Thyroid gland (tissue), 4 donors: Measurements from ENCODE around the gene CST7. TPM values are rescaled to one million over a fixed set of nuclear protein-coding genes. Genes with fewer than 3 reads are reported as not detected.

Source experiments
- DNase-seq, 2 donors: peaks; one replicate each; pipeline ENCODE4 v3.0.0-alpha.2; 2019
- H3K27ac ChIP-seq, 3 donors: fragments of 200-600 bp; sonication (generic); 1 replicate in 2 of 3; 2 replicates in 1 of 3; pipeline ENCODE4 v1.5.1; 2016 to 2019; ENCODE audit warnings: mild to moderate bottlenecking in 1 of 3, moderate library complexity in 1 of 3
- H3K27me3 ChIP-seq: fragments of 200-600 bp; sonication (generic); one replicate; pipeline ENCODE4 v1.5.1; 2019
- H3K36me3 ChIP-seq, 2 donors: fragments of 200-600 bp; sonication (generic); one replicate each; pipeline ENCODE4 v1.5.1; 2016 to 2019
- H3K4me1 ChIP-seq, 2 donors: fragments of 200-600 bp; sonication (generic); one replicate each; pipeline ENCODE4 v1.5.1; 2017 to 2019
- H3K4me3 ChIP-seq, 3 donors: fragments of 200-600 bp; sonication (generic); replicated peaks in 1 of 3; 1 replicate in 2 of 3; 2 replicates in 1 of 3; pipeline ENCODE4 v1.5.1; 2016; ENCODE audit warnings: mild to moderate bottlenecking in 1 of 3
- H3K9me3 ChIP-seq: fragments of 200-600 bp; sonication (generic); one replicate; pipeline ENCODE4 v1.5.1; 2017
- POLR2A ChIP-seq, 2 donors: fragments of 450-650 bp; IDR thresholded peaks; one replicate each; pipeline ENCODE4 v1.6.1; 2017; ENCODE audit warnings: antibody characterized with exemption in 2 of 2, mild to moderate bottlenecking in 2 of 2, moderate library complexity in 1 of 2
- WGBS, 2 donors: methylation state at CpG; one replicate each; pipeline ENCODE4 v1.1.5; 2017; 5-methylcytosine and 5-hydroxymethylcytosine counted together
- intact Hi-C: fragments of 100-400 bp; cut with DNase I; formaldehyde crosslinking; loops from one replicate; pipeline ENCODE4 v1.15.1; 2023
- total RNA-seq, 4 donors: library from RNA; depleted of rRNA; stranded (reverse); fragments of >200 nt; gene quantifications; one replicate each; pipeline ENCODE4 v1.2.3, GENCODE V29; 2016
- TF ChIP-seq, protein P1 (sequence below), 6 experiments: fragments of 200-600 bp in 3 of 6; fragments of 450-650 bp in 3 of 6; sonication (generic) in 3 of 6; IDR thresholded peaks; one replicate each; pipeline ENCODE4 v1.5.1; 2016 to 2019; ENCODE audit warnings: antibody characterized with exemption in 6 of 6, mild to moderate bottlenecking in 2 of 6, inconsistent platforms in 1 of 6, moderate library complexity in 1 of 6

CST7 gene
- total RNA-seq, 4 donors from 2014 or later, result 1.3 to 3.6 (median 2.5) TPM

DNA sequence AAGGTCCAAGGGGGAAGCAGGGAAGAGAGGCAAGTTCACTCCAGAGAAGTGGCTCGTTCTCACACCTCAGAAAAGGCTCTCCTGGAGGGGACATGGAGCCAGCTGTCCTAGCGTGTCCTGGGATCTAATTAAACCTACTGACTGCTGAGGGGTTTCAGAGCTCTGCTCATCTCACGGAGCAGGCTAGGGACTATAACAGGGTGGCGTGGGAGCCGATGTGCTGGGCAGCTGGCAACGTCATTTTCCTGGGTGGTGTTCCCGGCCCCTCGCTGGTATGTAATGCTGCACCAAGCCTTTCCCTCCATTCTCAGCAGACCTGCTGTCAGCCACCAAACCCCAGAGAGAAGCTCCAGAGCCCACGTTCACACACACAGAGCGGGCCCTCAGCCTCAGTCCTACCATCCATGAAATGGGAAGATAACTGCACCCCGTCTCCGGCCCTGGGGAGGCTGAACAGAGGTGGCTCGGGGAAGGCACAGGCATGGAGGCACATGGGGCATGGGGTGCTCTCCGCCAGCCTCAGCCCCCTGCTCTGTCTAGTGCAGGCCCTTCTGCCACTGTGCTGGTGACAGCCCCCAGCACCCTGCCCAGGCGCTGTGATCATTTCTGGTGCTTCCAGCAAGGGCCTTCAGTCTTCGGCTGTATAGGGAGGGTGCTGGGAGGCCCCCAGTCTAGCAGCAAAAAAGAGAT is 1.9 kb downstream of the CST7 start:
- WGBS, 2 donors, result 72 to 79% methylated on average over 10 to 11 of the region's 16 CpGs
- H3K27me3 ChIP-seq, result no peaks in the 10 kb centered on the region
- TF ChIP-seq POLR2A (IDR thresholded peaks at IDR 0.05), result no peak
- TF ChIP-seq, protein P1, sequence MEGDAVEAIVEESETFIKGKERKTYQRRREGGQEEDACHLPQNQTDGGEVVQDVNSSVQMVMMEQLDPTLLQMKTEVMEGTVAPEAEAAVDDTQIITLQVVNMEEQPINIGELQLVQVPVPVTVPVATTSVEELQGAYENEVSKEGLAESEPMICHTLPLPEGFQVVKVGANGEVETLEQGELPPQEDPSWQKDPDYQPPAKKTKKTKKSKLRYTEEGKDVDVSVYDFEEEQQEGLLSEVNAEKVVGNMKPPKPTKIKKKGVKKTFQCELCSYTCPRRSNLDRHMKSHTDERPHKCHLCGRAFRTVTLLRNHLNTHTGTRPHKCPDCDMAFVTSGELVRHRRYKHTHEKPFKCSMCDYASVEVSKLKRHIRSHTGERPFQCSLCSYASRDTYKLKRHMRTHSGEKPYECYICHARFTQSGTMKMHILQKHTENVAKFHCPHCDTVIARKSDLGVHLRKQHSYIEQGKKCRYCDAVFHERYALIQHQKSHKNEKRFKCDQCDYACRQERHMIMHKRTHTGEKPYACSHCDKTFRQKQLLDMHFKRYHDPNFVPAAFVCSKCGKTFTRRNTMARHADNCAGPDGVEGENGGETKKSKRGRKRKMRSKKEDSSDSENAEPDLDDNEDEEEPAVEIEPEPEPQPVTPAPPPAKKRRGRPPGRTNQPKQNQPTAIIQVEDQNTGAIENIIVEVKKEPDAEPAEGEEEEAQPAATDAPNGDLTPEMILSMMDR (IDR thresholded peaks at IDR 0.05), result no peak
- no peak overlapping the region for H3K27ac ChIP-seq
- H3K9me3 ChIP-seq, result no peaks in the 10 kb centered on the region
- intact Hi-C loops, result no loop called here
- no peak for DNase-seq
- no peak overlapping the region for H3K4me3 ChIP-seq
- no peaks in the 10 kb centered on the region for H3K36me3 ChIP-seq
- H3K4me1 ChIP-seq, result no peaks in the 10 kb centered on the region

DNA sequence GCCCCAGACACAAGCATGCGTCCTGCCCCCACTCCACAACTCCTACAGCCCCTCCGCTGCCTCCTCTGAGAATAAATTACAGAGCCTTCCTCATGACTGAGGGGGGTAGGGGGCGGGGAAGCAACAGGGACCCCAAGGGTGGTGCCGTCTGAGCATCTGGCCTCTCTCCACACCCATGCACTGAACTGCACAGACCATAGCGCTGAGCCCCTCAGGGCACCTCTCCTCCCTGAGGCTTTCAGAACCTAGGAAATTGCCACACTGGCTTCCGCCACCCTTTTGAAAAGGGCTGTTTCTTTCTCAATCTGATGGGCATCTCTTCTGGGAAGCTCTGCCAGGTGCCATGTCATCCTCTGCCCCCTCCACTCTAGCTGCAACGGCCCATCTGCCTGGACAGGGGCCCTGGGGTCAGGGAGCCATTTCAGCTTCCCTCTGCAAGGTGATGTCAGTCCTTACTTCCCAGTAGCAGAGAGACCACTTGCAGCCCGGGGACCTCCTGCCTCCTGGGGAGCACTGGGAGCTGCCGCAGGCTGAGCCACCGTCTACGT is 2.5 kb downstream of the CST7 start:
- TF ChIP-seq, protein P1 (IDR thresholded peaks at IDR 0.05), result no peak
- no peak for TF ChIP-seq POLR2A (IDR thresholded peaks at IDR 0.05)
- 66 to 69% methylated on average over 7 to 11 of the region's 11 CpGs for WGBS, 2 donors
- H3K27me3 ChIP-seq, result no peaks in the 10 kb centered on the region
- no peak overlapping the region for H3K4me3 ChIP-seq
- intact Hi-C loops, result no loop called here
- no peaks in the 10 kb centered on the region for H3K9me3 ChIP-seq
- no peaks in the 10 kb centered on the region for H3K4me1 ChIP-seq
- no peak overlapping the region for H3K27ac ChIP-seq
- no peak for DNase-seq
- H3K36me3 ChIP-seq, result no peaks in the 10 kb centered on the region

DNA sequence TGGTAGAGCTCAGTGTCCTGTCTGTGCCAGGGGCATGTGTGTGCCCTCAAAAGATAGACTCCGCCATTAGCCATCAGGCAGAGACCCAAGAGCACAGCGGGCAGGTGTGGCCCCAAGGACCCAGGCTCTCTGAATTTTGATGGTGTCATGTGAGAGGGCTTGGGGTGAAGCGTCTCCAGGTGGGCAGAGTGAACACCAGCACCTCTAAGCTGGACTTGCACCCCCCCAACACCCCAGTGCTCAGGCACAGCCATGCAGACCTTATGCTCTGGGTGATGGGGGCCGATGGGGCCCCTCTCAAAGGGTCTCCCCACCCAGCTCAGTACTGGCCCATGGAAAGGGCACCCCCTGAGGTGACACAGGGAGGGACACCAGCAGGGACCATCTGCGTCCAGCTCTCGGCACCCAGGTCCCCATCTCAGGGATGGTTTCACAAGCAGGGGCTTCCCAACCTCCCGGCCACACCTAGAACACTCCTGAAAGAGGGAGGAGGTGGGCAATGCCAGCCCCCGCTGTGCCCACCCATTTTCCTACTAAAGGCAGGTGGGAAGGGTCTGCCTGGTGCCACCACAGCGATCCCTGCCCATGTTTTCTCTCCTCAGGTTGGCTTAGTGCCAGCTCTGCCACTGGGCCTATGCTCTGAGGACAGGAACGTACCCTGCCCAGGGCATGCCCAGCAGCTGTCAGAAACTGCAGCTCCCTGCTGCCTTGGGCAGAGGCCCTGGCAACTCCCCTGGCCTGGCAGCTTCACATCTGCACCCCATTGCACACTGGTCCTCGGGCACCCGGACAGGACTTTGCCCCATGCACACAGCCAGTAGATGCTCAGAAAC is 3.5 kb downstream of the CST7 start:
- DNase-seq, result no peak
- peaks cover 0 to 3% of the 10 kb centered on the region in 2 donors for H3K4me1 ChIP-seq
- TF ChIP-seq, protein P1 (IDR thresholded peaks at IDR 0.05), result no peak
- TF ChIP-seq POLR2A (IDR thresholded peaks at IDR 0.05), result no peak
- H3K27me3 ChIP-seq, result no peaks in the 10 kb centered on the region
- no peak overlapping the region for H3K4me3 ChIP-seq
- 82 to 88% methylated on average over 8 to 11 of the region's 12 CpGs for WGBS, 2 donors
- peaks cover 0 to 5% of the 10 kb centered on the region in 2 donors for H3K36me3 ChIP-seq
- intact Hi-C loops, result no loop called here
- H3K9me3 ChIP-seq, result no peaks in the 10 kb centered on the region
- no peak overlapping the region for H3K27ac ChIP-seq

DNA sequence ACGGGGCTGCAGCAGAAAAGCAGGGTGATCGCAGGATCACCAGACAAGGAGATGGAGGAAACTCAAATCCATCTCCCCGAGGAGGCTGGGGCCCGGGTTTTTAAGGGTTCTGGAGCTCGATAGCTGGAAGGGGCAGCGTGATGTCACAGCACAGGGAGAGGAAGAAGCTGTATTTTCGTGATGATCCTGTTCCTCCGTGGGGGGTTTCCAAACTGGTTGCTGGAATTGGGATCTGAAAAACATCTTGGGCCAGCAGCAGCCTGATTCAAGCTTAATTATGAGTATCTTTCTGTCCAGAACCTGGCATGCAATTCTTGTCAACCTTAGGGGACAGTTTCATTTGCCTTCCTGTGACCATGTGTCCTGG is 4.1 kb downstream of the CST7 start:
- no peak overlapping the region for H3K27ac ChIP-seq
- peaks cover 0 to 7% of the 10 kb centered on the region in 2 donors for H3K36me3 ChIP-seq
- peaks cover 0 to 3% of the 10 kb centered on the region in 2 donors for H3K4me1 ChIP-seq
- H3K9me3 ChIP-seq, result no peaks in the 10 kb centered on the region
- WGBS, 2 donors, result 69 to 80% methylated on average over 8 of the region's 8 CpGs
- DNase-seq, result no peak
- intact Hi-C loops, result no loop called here
- H3K27me3 ChIP-seq, result no peaks in the 10 kb centered on the region
- TF ChIP-seq, protein P1 (IDR thresholded peaks at IDR 0.05), result no peak
- no peak for TF ChIP-seq POLR2A (IDR thresholded peaks at IDR 0.05)
- H3K4me3 ChIP-seq, result no peak overlapping the region
